ENCODE data around the gene GRAMD2B.
"Not testable (repeated sequence)": the region's sequence is repeated elsewhere in the genome, so short reads cannot be mapped to it uniquely, and the experiment has no call there.

Gene GRAMD2B

GRCh38 chr5:126413856-126414255, 9.4 kb upstream of the GRAMD2B start:
- DNase-seq = no peak

DNA sequence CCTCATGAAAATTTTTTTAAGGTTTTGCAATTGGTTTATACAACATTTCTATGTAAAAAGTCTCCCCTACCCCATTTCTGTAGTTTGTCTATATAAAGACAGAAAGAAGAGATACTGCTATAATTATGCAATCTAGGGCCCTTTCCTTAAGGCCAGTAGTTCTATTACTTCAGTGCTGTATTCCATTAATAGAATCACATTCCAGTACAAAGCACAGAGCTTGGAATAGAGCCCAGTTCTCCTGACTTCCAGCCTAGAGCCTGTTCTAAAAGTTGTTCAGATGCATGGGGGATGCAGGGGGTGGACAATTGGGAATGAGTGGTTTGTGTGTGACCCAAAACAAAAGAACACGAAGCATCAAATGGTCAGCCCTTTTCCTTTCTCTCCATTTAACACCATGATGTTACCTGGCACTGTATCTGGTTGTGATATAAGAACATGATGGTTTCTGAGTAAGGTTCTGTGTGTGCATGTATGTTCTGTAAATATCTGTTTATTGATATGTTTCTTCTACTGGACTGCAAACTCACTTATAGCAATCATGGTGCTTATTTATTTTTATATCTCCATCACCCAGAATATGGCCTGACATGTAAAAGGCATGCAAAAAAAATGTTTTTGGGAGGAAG, 8.2 kb upstream of the GRAMD2B start:
- DNase-seq = no peak

DNA sequence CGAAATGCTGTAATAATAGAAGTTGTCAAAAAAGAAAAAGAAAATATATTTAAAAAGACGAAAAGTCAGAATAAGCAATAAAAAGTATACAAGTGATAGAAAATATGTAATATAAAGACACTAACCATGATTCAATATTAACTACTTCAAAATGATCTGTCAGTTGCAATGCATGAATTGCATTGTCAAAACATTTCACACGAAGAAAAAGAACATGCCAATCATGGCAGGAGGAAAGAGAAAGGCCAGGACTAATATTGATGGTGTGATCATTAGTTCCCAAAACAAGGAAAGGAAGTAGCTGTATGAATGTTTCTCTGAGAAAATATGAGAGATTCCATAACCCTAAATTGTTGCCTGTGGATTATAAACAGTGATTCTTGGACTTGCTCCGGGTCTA, 7.4 kb upstream of the GRAMD2B start:
- DNase-seq = no peak

DNA sequence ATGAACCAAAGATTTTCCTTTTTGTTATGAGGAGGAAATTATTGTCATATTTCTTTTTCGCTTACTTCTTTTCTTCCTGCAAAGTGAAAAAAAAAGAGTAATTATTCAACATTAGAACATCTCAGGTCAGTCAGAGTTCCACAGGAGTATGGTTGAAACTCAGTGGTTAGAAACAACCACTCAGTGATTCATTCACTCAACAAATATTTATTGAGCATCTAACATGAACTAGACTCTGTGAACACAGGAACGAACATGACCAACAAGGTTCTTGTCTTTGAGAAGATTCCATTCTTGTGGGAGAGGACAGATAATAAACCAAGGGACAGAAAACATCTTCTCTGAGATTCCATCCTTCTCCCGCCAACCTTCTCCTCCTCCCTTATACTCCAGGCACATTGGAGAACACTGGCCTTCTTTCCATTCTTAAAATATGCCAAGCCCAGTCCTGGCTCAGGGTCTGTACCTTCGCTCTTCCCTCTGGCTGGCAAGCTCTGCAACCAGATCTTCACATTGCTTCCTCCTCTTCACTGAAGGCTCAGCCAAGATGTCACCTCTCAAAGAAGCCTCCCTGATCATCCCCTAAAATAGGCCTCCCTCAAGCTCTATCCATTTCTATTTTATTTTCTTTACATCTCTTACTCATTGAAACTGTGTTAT, 6.8 kb upstream of the GRAMD2B start:
- no peak for DNase-seq

DNA sequence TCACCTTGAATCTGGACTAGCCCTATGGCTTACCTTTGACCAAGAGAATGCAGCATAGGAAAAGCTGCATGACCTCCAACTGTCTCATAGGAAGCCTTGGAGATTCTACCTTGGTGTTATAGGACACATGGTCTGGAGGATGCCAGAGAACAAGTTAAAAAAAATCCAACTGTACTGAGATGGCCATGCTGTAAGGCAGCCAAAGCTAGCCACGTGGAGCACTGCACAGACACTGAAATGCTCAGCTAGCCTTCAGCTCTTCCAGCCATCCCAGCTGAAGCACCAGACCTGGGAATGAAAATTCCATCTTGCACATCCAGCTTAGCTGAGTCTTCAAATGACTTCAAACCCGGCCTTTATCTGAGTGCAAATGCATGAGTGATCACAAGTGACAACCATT, 6.0 kb upstream of the GRAMD2B start:
- no peak for DNase-seq

- no peak for DNase-seq
Observed at GRCh38 chr5:126419102-126419501, 4.1 kb upstream of the GRAMD2B start.

GRCh38 chr5:126428421-126428820, 5.2 kb downstream of the GRAMD2B start:
- DNase-seq = no peak

DNA sequence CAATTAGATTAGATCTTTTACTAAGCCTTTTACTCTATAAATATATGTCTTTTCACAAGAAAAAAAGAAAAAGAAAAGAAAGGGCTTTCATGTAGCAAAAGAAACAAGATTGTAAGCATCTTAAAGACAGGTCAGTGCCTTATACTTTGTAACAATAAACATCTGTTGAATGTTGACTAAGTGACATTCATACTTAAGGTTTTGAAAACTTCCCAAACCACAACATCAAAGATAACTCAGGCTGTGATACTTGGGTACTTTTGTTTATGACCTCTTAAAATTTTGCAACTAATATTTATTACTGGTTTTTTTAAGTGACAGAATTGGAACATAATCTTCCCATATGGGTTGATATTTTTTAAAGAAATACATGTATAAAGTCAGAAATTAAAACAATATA, 7.4 kb downstream of the GRAMD2B start:
- no peak for DNase-seq

DNA sequence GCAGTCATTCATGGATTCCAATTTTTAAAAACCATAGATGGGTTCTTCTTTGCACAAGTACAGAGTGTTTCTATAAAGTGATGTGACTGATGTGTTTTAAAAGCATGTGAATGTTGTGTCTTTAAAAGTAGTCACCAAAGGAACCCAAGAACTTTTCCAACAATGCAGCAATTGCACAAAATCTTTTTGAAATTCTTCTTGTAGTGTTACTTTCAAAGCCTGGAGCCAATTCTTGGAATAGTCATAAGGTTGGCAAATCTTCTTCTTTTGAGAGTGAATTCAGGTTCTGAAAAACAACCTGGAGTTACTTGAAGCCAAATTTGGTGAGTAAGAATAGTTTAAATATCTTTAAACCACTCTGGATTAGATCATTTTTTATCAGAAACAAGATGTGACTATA, 10.5 kb downstream of the GRAMD2B start:
- DNase-seq = no peak

- DNase-seq = no peak
Observed at GRCh38 chr5:126435261-126435660, 12.1 kb downstream of the GRAMD2B start.

DNA sequence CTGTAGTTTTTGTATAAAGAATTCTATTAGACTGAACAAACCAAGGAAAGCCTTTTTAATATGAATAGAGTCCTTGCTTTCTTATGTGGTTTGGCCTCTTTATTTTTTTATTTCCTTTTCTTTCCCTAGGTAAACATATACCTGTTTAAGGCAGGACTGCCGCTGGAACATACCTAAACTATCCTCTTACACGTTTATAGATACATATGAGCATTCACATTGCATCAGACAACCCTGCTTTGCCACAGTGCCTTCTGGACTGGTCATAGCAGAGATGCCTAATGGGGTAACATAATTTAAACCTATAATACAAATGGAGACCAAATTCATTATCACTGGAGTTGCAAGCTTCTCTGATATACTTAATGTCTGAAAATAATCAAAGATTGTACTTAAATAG, 12.5 kb downstream of the GRAMD2B start:
- DNase-seq = no peak

DNA sequence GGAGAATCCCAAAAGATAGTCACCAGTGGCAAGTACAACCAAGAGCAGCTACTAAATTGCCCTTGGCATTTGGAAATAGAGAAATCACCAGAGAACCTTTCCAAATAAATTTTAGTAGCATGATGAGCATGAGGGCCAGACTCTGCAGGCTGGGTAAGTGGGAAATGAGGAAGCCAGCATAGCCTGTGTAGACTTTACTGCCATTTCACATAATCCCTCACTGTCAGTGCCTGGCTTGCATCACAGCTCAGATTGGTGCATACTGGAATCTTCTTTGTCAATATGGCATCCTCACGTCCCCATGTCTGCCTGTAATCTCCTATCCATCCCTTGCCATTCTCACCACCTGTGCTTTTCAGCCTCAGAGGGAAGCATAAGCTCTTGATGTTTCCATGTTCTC, 14.5 kb downstream of the GRAMD2B start:
- DNase-seq = no peak

DNA sequence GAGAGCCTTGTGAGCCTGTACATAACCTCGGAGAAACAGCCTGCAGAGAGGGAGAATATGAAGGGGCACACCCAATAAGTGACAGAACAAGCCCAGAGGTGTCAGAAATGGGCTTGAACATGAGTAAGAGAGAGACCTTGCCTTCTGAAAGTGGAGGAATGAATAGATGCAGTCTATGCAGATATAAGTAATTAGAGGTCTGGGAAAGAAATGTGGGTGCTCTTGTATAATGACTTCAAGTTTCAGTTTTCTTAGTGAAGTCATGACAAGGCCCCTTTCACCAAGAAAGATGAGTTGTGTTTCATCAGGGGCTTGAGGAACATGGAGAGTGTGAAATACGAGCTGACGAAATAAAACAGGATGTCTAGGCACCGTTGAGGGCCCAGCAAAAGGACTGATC, 15.1 kb downstream of the GRAMD2B start:
- no peak for DNase-seq

DNA sequence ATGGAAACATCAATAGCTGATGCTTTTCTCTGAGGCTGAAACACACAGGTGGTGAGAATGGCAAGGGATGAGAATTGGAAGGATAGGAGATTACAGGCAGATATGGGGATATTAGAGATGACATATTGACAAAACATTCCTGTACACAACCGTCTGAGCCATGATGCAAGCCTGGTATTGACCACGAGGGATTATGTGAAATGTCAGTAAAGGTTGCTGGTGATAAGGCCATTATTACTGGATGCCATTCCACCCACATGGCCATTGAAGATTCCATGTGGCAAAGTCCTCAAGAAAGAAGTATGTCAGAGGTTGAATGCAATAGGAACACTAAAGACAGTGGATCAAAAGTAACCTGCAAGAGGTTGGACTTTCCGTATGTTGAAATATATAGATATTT, 15.7 kb downstream of the GRAMD2B start:
- DNase-seq = no peak

DNA sequence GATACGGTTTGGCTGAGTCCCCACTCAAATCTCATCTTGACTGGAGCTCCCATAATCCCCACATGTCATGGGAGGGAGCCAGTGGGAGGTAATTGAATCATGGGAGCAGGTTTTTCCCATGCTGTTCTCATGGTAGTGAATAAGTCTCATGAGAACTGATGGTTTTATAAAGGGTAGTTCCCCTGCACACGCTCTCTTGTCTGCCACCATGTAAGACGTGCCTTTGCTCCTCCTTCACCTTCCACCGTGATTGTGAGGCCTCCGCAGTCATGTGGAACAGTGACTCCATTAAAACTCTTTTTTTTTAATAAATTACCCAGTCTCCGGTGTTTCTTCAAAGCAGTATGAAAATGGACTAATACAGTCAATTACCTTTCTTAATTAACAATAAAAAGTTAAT, 16.5 kb downstream of the GRAMD2B start:
- not testable (repeated sequence) for DNase-seq

GRCh38 chr5:126441230-126441629, 18.0 kb downstream of the GRAMD2B start:
- no peak for DNase-seq

- DNase-seq = no peak
Observed at GRCh38 chr5:126443374-126443851, 20.2 kb downstream of the GRAMD2B start.

DNA sequence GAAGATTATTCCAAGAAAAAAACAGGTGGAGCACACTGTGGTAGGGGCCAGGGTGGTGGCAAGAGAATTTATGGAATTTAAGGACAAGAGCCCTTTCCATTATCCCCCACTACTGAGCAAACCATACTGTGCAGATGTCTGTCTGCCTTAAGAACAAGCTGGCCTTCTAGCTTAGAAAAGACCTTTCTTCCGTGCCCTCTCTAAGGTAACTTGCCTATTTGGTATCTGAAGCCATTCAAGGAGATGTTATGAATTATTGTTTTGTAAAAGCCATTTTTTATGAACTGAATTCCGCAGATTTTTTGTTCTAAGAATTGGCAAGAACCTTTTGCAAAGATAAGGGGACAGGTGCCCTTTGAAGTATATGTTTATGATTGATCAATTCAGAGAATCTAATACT, 20.9 kb downstream of the GRAMD2B start:
- no peak for DNase-seq

GRCh38 chr5:126445502-126446174, 22.4 kb downstream of the GRAMD2B start:
- no peak for DNase-seq

- no peak for DNase-seq
Observed at GRCh38 chr5:126446498-126447224, 23.5 kb downstream of the GRAMD2B start.

GRCh38 chr5:126448720-126449119, 25.5 kb downstream of the GRAMD2B start:
- no peak for DNase-seq

DNA sequence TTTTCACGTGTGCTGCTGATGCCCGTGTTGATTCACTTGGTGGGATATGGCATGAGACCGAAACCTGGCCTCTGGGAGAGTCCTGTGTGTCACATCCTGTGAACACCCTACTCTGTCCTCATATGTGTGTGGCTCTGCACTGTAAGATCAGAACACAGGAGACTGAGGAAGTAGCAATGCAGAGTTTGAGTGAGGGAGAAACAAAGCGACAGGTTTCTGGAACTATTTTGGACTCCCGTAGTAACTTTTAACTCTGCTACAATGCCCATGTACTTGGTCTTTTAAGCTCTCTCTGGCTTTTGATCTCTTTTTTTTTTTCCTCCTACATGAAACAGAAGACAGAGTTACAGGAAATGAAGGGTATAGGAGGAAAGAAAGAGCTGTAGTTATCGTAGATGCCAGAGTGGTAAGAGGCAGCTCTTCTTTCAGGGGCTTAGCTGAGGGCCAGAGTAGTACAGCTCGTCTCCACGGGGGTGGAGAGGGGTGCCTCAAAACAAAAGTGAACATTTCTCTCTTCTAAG, 26.6 kb downstream of the GRAMD2B start:
- DNase-seq = no peak

GRCh38 chr5:126450346-126450745, 27.1 kb downstream of the GRAMD2B start:
- DNase-seq = no peak
